IMR-90 (cell line): Measurements from ENCODE around the gene VPS35.

Experiments
- CTCF ChIP-seq: conservative IDR thresholded peaks from 2 replicates; pipeline ENCODE4 v1.5.1; 2012; ENCODE audit warnings: mild to moderate bottlenecking, low read depth, low read length, improper control_type of control experiment
- MXI1 ChIP-seq: IDR thresholded peaks from 2 replicates; pipeline ENCODE4 v1.6.1; 2012; ENCODE audit warnings: low read depth, mild to moderate bottlenecking, low read length, moderate library complexity, borderline replicate concordance
- POLR2A ChIP-seq: IDR thresholded peaks from 2 replicates; pipeline ENCODE4 v1.6.1; 2012; ENCODE audit warnings: mild to moderate bottlenecking, low read depth, low read length

- no peak for TF ChIP-seq CTCF
- no peak for TF ChIP-seq MXI1
- TF ChIP-seq POLR2A: no peak
Observed at GRCh38 chr16:46649588-46650253, 39.3 kb downstream of the VPS35 start.
